GM12865 (cell line): ENCODE measurements around the gene STK24.

ENCODE experiments used
- DNase-seq: peaks from one replicate; pipeline ENCODE4 v3.0.0; 2010; ENCODE audit warnings: low read depth
- H3K4me3 ChIP-seq: 2 replicates; pipeline ENCODE4 v1.5.1; 2011; ENCODE audit warnings: mild to moderate bottlenecking, low read depth, low read length, control low read depth
- TF ChIP-seq, protein P1 (sequence below): IDR thresholded peaks from 2 replicates; pipeline ENCODE4 v1.5.1; 2011; ENCODE audit warnings: low read length, control low read depth, low read depth, inconsistent platforms; ENCODE audit not compliant: insufficient read depth; ENCODE audit errors: missing control alignments

STK24 gene

DNA sequence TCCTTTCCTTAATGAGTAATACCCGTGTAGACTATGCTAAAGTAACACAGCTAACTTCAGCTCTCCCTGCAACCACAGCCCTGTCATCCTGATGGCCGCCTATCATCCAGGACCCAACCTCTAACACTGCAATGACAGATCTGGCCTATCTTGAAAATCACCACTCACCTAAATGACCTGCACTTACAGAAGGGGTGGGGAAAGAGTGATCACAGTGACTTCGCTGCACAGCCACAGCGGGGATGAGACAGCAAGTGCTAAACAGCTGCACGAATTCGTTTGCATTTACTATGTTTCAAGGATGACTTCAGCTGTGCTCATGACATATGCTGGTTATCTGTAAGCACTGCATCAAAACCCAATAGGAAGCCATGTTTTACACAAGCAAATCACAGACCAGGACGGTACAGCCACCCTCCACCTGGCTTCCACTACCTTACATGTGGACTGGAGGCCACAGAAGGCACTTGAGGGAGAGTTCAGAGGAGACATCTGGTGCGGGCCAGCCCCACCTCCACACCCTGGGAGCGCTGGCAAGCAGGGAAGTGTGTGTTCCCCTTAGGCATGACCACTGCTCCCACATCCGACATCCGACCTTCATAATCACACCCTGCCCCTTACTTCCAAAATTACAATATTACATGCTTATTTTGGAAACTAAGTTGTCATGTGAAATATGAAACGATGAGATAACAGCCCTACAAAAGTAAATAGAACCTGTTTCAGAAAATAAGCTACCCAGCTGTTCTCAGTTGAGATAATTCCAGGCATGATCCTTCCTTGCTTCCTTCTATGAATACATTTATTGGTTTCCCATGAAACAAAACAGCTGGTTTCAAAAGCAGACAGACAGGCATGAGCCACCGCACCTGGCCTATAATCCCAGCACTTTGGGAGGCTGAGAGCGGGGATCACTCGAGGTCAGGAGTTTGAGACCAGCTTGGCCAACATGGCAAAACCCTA, 95.7 kb downstream of the STK24 start:
- peak; percentile 84 for DNase-seq
- H3K4me3 ChIP-seq = no peak overlapping the region
- TF ChIP-seq, protein P1, sequence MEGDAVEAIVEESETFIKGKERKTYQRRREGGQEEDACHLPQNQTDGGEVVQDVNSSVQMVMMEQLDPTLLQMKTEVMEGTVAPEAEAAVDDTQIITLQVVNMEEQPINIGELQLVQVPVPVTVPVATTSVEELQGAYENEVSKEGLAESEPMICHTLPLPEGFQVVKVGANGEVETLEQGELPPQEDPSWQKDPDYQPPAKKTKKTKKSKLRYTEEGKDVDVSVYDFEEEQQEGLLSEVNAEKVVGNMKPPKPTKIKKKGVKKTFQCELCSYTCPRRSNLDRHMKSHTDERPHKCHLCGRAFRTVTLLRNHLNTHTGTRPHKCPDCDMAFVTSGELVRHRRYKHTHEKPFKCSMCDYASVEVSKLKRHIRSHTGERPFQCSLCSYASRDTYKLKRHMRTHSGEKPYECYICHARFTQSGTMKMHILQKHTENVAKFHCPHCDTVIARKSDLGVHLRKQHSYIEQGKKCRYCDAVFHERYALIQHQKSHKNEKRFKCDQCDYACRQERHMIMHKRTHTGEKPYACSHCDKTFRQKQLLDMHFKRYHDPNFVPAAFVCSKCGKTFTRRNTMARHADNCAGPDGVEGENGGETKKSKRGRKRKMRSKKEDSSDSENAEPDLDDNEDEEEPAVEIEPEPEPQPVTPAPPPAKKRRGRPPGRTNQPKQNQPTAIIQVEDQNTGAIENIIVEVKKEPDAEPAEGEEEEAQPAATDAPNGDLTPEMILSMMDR = no peak

DNA sequence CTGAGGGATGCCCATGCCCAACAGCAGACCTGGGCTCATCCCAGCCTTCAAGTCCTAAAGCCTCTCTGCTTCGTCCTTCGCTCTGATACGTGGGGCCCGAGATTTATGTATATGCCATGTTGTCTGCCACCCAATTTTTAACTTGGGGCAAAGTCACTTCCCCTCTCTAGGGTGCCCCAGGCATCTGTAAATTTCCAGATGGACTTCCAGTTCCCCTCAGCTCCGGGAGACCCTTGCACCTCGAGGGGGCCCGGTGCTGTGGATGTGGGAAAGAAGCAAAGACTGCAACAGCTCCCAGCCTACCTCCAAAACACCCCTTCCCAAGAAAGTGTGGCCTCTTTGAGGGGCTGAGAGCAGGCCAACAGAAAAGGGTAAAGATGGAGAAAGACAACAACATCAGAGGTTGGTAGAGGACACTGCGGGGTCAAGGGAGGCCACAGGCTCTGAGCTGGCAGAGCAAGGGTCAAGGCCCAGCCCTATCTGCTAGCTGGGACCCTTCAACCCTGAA, 97.4 kb downstream of the STK24 start:
- H3K4me3 ChIP-seq = no peak overlapping the region
- TF ChIP-seq, protein P1 = no peak
- no peak for DNase-seq

DNA sequence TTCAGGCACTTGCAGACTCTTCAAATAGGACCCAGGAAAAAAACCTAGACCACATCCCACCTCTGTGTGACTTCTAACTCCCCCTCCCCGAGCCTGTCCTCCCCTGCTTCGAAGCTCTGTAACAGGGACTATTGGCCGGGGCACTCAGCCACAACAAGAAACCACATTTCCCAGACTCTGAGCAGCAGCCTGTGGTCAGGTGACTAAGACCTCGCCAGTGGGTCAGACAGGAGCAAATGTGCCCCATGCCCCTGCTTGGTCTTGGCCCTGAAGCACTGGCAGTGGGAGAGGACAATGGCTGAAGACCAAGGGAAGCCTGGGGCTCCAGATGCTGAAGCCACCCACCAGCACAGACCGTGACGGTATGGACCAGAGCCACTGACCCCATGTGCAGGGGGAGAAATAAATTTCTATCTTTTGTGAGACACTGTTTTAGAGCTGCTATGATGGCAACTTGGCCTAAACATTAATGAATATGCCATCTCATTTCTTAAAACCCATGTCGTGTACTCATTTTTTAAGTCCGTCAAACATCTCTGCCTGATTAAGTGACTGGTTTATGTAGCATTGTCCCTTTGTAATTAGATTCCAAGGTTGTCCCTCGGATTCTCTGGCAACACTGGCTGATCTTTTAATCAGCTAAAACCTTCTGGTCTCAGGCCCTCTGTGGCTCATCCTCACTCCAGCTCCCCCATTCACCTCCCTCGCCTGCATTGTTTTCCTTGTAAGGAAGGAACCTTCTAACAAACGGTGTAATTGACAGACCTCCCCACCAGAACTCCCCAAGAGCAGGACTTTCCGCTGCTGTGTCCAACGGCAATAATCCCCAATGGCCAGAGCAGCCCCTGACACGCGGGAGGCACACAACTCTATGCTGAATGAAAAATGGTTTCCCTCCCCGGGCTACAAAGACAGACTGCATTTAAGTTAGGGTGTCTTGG, 98.4 kb downstream of the STK24 start:
- TF ChIP-seq, protein P1 = no peak
- DNase-seq = peak; percentile 89
- no peak overlapping the region for H3K4me3 ChIP-seq

DNA sequence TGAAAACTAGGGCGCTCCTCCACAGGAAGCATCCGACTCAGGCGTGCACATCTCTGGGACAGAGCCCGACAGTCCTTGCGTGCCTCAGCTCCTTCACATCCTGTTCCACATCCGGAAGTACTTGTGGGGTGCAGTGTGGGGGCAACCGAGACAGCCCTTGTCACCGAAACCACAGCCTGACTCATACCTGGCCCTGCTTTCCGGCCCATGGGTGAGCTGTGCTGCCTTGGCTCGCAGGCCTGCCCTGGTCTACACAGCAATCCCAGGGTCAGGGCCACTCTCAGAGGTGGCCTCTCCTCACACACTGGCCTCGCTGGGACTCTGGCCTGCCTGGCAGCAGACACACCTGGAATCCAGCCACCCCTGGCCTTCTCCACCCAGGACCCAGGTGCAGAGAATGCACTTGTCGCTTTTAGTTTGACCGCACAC, 100.4 kb downstream of the STK24 start:
- peak overlapping the region; percentile 27 for H3K4me3 ChIP-seq
- peak; percentile 97 for DNase-seq
- TF ChIP-seq, protein P1 = no peak

DNA sequence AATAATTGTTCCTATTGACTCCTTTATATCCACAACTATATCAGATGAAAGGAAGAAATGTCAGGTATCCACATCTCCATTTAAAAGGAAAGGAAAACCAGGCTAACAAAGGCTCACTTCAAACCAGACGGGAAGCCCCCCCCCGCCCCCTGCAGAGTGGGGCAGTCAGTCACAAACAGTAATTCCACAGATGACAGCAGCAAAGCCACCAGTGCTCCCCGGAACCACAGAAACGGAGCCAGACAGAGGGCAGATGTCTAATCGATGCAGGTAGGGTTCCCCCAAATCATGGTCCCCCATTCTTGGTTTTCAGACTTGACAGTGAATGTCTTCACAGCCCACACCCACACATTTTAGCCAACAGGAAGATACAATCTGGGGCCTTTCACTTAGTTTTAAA, 100.8 kb downstream of the STK24 start:
- TF ChIP-seq, protein P1 = no peak
- DNase-seq = peak; percentile 79
- peak overlapping the region; percentile 27 for H3K4me3 ChIP-seq

DNA sequence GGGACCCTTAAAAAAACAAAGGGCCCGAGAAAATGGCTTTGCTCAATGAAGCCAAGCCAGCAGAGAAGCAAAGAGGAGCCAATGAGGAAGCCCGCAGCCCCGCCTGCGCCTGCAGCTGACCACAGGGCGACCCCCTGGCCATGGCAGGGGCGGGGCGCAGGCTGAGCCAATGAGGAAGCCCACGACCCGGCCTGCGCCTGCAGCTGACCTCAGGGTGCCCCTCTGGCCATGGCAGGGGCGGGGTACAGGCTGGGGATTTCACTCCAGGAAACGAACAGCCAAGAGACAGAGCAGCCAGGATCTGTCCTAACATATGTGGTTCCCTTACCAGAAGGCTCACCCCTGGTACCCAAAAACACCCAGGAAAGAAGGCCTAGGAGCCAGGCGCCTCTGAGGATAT, 101.4 kb downstream of the STK24 start:
- no peak overlapping the region for H3K4me3 ChIP-seq
- DNase-seq = no peak
- TF ChIP-seq, protein P1 = no peak
